Body of pancreas (tissue), 4 donors: ENCODE measurements around the gene C10orf105. TPM values are rescaled to one million over a fixed set of nuclear protein-coding genes. Genes with fewer than 3 reads are reported as not detected.
A peak's percentile ranks its signal among the peaks of the same experiment; 100 is the strongest.

Experiments
- ATAC-seq: fragments of 150-250 bp; one replicate; pipeline ENCODE4 v1.9.1; 2016
- DNase-seq, 4 donors: peaks; one replicate each; pipeline ENCODE4 v3.0.0-alpha.2; 2019
- H3K27ac ChIP-seq, 4 donors: fragments of 200-600 bp; sonication (generic); 1 replicate in 3 of 4; 2 replicates in 1 of 4; pipeline versions ENCODE4 v1.5.1 to v1.6.1; 2016 to 2019; ENCODE audit warnings: mild to moderate bottlenecking in 1 of 4, mixed read lengths in 1 of 4, moderate library complexity in 1 of 4
- H3K27me3 ChIP-seq, 2 donors: fragments of 200-600 bp; sonication (generic); one replicate each; pipeline ENCODE4 v1.6.0; 2016; ENCODE audit warnings: mild to moderate bottlenecking in 1 of 2
- H3K36me3 ChIP-seq, 2 donors: fragments of 200-600 bp; sonication (generic); replicated peaks in 1 of 2; 2 replicates each; pipeline ENCODE4 v1.5.1; 2016; ENCODE audit warnings: low read depth in 2 of 2; ENCODE audit not compliant: insufficient read depth in 1 of 2
- H3K4me1 ChIP-seq: fragments of 200-600 bp; sonication (generic); one replicate; pipeline ENCODE4 v1.6.0; 2016
- H3K4me3 ChIP-seq, 2 donors: fragments of 200-600 bp; sonication (generic); 1 replicate in 1 of 2; 2 replicates in 1 of 2; pipeline ENCODE4 v1.5.1; 2016 to 2019
- H3K9me3 ChIP-seq, 3 donors: fragments of 200-600 bp; sonication (generic); 1 replicate in 2 of 3; 2 replicates in 1 of 3; pipeline ENCODE4 v1.5.1; 2016
- CTCF ChIP-seq, 7 experiments: fragments of 450-650 bp in 4 of 7; fragments of 200-600 bp in 3 of 7; sonication (generic) in 3 of 7; IDR thresholded peaks; one replicate each; pipeline ENCODE4 v1.5.1; 2016 to 2019; ENCODE audit warnings: antibody characterized with exemption in 7 of 7
- POLR2A ChIP-seq, 3 donors: fragments of 450-650 bp; IDR thresholded peaks; one replicate each; pipeline ENCODE4 v1.6.1; 2016; ENCODE audit warnings: antibody characterized with exemption in 3 of 3, mild to moderate bottlenecking in 2 of 3
- WGBS, 2 donors: methylation state at CpG; one replicate each; pipeline ENCODE4 v1.1.5; 2017; 5-methylcytosine and 5-hydroxymethylcytosine counted together
- intact Hi-C: fragments of 100-400 bp; cut with DNase I; formaldehyde crosslinking; loops from one replicate; pipeline ENCODE4 v1.15.1; 2023
- total RNA-seq, 2 donors: library from RNA; depleted of rRNA; stranded (reverse); fragments of >200 nt; gene quantifications; one replicate each; pipeline ENCODE4 v1.1.0, GENCODE V29; 2016

C10orf105 gene
- total RNA-seq, 2 donors from 2014 or later, result not detected

DNA sequence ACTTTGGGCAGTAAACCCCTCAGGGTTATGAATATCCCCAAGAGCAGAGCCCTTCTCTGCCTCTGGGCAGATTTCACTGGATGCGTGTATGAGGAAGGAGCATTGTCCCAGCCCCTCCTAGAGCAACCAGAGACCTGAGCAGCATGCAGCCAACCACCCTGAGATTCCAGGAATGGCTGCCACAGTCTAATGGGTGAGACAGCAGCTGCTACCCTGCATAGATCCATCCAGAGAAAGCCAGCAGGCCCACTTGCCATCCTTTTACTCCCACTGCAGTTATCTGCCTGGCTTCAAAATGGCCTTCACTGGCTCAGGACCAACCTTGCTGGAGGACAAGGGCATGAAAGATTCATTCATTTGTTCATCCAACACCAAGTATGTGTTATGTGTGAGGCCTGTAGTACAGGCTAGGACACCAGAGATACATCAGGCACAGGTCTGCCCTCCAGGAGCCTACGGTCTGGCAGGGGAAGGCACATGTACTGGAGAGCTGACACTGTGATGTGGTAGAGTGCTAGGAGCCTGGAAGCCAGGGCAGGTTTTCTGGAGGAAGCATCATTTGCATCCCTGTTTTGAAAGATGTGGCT, 26.2 kb upstream of the C10orf105 start:
- no peak overlapping the region for H3K4me3 ChIP-seq
- no peak for DNase-seq
- intact Hi-C loops, result no loop called here
- no peak for TF ChIP-seq POLR2A (IDR thresholded peaks at IDR 0.05)
- no peak for TF ChIP-seq CTCF (IDR thresholded peaks at IDR 0.05)
- no peaks in the 10 kb centered on the region for H3K9me3 ChIP-seq
- H3K4me1 ChIP-seq, result peaks cover 30% of the 10 kb centered on the region
- no peak for ATAC-seq
- 79 to 80% methylated on average over 1 to 2 of the region's 2 CpGs for WGBS, 2 donors
- H3K27ac ChIP-seq, result peak overlapping the region in 3 of 4 donors; percentile 32 to 67 (median 52)
- no peaks in the 10 kb centered on the region for H3K27me3 ChIP-seq
- H3K36me3 ChIP-seq, result peaks cover 0 to 2% of the 10 kb centered on the region in 2 donors

GRCh38 chr10:71744897-71745663, 25.5 kb upstream of the C10orf105 start:
- no peak for TF ChIP-seq POLR2A (IDR thresholded peaks at IDR 0.05)
- no peak for TF ChIP-seq CTCF (IDR thresholded peaks at IDR 0.05)
- H3K27ac ChIP-seq, result no peak overlapping the region
- H3K9me3 ChIP-seq, result no peaks in the 10 kb centered on the region
- DNase-seq, result no peak
- peaks cover 30% of the 10 kb centered on the region for H3K4me1 ChIP-seq
- intact Hi-C loops, result no loop called here
- no peak for ATAC-seq
- H3K27me3 ChIP-seq, result no peaks in the 10 kb centered on the region
- WGBS, 2 donors, result 72 to 78% methylated on average over 5 to 8 of the region's 8 CpGs
- no peak overlapping the region for H3K4me3 ChIP-seq
- H3K36me3 ChIP-seq, result no peaks in the 10 kb centered on the region

GRCh38 chr10:71743866-71744265, 24.3 kb upstream of the C10orf105 start:
- WGBS, 2 donors, result 83 to 95% methylated on average over 1 of the region's 1 CpG
- no peak for TF ChIP-seq POLR2A (IDR thresholded peaks at IDR 0.05)
- no peak for TF ChIP-seq CTCF (IDR thresholded peaks at IDR 0.05)
- no peaks in the 10 kb centered on the region for H3K27me3 ChIP-seq
- H3K27ac ChIP-seq, result no peak overlapping the region
- no peaks in the 10 kb centered on the region for H3K36me3 ChIP-seq
- DNase-seq (no peak), ATAC-seq (no peak)
- H3K4me3 ChIP-seq, result no peak overlapping the region
- intact Hi-C loops, result no loop called here
- no peaks in the 10 kb centered on the region for H3K9me3 ChIP-seq
- peaks cover 27% of the 10 kb centered on the region for H3K4me1 ChIP-seq

DNA sequence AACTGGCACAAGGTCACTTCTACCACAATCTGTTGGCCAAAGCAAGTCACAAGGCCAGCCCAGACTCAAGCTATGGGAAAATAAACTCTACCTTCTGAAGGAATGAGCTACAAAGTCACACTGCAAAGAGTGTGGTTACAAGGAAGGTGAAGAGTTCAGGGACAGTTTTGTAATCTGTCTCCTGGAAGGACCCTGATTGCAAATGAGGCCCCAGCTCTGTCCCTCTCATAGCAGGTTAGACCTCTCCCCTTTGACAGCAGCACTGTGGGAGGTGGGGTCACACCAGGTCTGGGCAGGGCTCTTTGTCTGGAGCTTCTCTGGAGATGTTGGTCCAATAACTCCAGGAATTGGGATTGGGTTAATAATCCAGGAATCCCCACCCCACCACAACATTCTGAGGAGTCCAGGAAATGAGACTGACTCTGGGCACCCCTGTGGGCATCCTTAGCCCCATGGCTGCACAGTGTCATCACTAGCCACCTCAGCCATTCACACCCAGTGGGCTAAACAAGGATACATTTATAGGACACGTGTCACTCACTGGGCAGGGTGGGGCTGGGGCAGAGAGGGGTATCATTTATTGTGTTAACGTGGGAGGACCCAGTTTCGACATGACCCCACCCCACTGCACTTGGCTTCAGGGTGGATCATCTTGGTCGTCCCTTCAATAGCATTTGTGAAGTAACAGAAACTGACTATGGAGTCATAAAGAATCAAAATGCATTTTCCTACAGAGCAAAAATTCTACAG, 23.7 kb upstream of the C10orf105 start:
- 81 to 88% methylated on average over 4 of the region's 4 CpGs for WGBS, 2 donors
- DNase-seq, result no peak
- peaks cover 21% of the 10 kb centered on the region for H3K4me1 ChIP-seq
- H3K4me3 ChIP-seq, result no peak overlapping the region
- intact Hi-C loops, result no loop called here
- no peak overlapping the region for H3K27ac ChIP-seq
- TF ChIP-seq POLR2A (IDR thresholded peaks at IDR 0.05), result no peak
- TF ChIP-seq CTCF (IDR thresholded peaks at IDR 0.05), result no peak
- no peaks in the 10 kb centered on the region for H3K9me3 ChIP-seq
- ATAC-seq, result no peak
- no peaks in the 10 kb centered on the region for H3K36me3 ChIP-seq
- no peaks in the 10 kb centered on the region for H3K27me3 ChIP-seq
